Effector memory CD4-positive, alpha-beta T cell (primary cell): ENCODE results near the gene FAM163A.

Experiments
- DNase-seq, 3 donors: peaks; one replicate each; pipeline ENCODE4 v3.0.0-alpha.2; 2020
- H3K27ac ChIP-seq: 2 replicates; pipeline ENCODE4 v1.7.0; 2013; ENCODE audit warnings: mild to moderate bottlenecking, low read length, moderate library complexity; ENCODE audit not compliant: insufficient read depth, poor library complexity, severe bottlenecking
- H3K27me3 ChIP-seq: replicated peaks from 2 replicates; pipeline ENCODE4 v1.7.0; 2013; ENCODE audit warnings: mild to moderate bottlenecking, low read length; ENCODE audit not compliant: insufficient read depth, control insufficient read depth, poor library complexity, severe bottlenecking
- H3K36me3 ChIP-seq: 2 replicates; pipeline ENCODE4 v1.7.0; 2013; ENCODE audit warnings: mild to moderate bottlenecking, low read length, moderate library complexity; ENCODE audit not compliant: control insufficient read depth, insufficient read depth
- H3K4me1 ChIP-seq: 2 replicates; pipeline ENCODE4 v1.7.0; 2013; ENCODE audit warnings: low read length, mild to moderate bottlenecking; ENCODE audit not compliant: control insufficient read depth, insufficient read depth, poor library complexity, severe bottlenecking
- H3K4me3 ChIP-seq: 2 replicates; pipeline ENCODE4 v1.7.0; 2013; ENCODE audit warnings: low read length, low read depth, mild to moderate bottlenecking; ENCODE audit not compliant: insufficient read depth, poor library complexity, severe bottlenecking
- H3K9me3 ChIP-seq: 2 replicates; pipeline ENCODE4 v1.7.0; 2013; ENCODE audit warnings: mild to moderate bottlenecking, low read length, moderate library complexity; ENCODE audit not compliant: control insufficient read depth

FAM163A gene

GRCh38 chr1:179748772-179749171, 5.7 kb downstream of the FAM163A start:
- peaks cover 7% of the 10 kb centered on the region for H3K27me3 ChIP-seq
- H3K4me1 ChIP-seq, result no peaks in the 10 kb centered on the region
- no peak overlapping the region for H3K27ac ChIP-seq
- H3K36me3 ChIP-seq, result no peaks in the 10 kb centered on the region
- H3K9me3 ChIP-seq, result no peaks in the 10 kb centered on the region
- no peak for DNase-seq
- H3K4me3 ChIP-seq, result no peak overlapping the region

- H3K27ac ChIP-seq, result no peak overlapping the region
- DNase-seq, result no peak
- no peaks in the 10 kb centered on the region for H3K4me1 ChIP-seq
- H3K9me3 ChIP-seq, result no peaks in the 10 kb centered on the region
- peaks cover 6% of the 10 kb centered on the region for H3K27me3 ChIP-seq
- no peaks in the 10 kb centered on the region for H3K36me3 ChIP-seq
- H3K4me3 ChIP-seq, result no peak overlapping the region
These were observed 7.5 kb downstream of the FAM163A start for GRCh38 chr1:179750630-179751029.

- H3K9me3 ChIP-seq, result no peaks in the 10 kb centered on the region
These were observed 10.0 kb downstream of the FAM163A start for GRCh38 chr1:179753061-179753460.

GRCh38 chr1:179754041-179754624, 11.0 kb downstream of the FAM163A start:
- Histone ChIP-seq H3K27ac (no peak overlapping the region), H3K9me3 (no peaks in the 10 kb centered on the region), H3K27me3 (no peaks in the 10 kb centered on the region), H3K4me3 (no peak overlapping the region), H3K4me1 (no peaks in the 10 kb centered on the region), H3K36me3 (no peaks in the 10 kb centered on the region)
- no peak for DNase-seq

More at GRCh38 chr1:179753061-179753460, 10.0 kb downstream of the FAM163A start:
- Histone ChIP-seq H3K36me3 (no peaks in the 10 kb centered on the region), H3K27me3 (no peaks in the 10 kb centered on the region), H3K27ac (no peak overlapping the region), H3K4me1 (no peaks in the 10 kb centered on the region), H3K4me3 (no peak overlapping the region)
- DNase-seq, result no peak

- Histone ChIP-seq H3K27ac (no peak overlapping the region), H3K27me3 (no peaks in the 10 kb centered on the region), H3K4me1 (no peaks in the 10 kb centered on the region), H3K36me3 (no peaks in the 10 kb centered on the region), H3K9me3 (no peaks in the 10 kb centered on the region), H3K4me3 (no peak overlapping the region)
- no peak for DNase-seq
These were observed 14.8 kb downstream of the FAM163A start for GRCh38 chr1:179757933-179758332.

GRCh38 chr1:179760521-179760920, 17.4 kb downstream of the FAM163A start:
- H3K9me3 ChIP-seq, result no peaks in the 10 kb centered on the region
- H3K36me3 ChIP-seq, result no peaks in the 10 kb centered on the region
- H3K27me3 ChIP-seq, result no peaks in the 10 kb centered on the region
- no peak for DNase-seq
- no peak overlapping the region for H3K27ac ChIP-seq
- no peak overlapping the region for H3K4me3 ChIP-seq
- H3K4me1 ChIP-seq, result no peaks in the 10 kb centered on the region

GRCh38 chr1:179761296-179761695, 18.2 kb downstream of the FAM163A start:
- Histone ChIP-seq H3K27me3 (no peaks in the 10 kb centered on the region), H3K27ac (no peak overlapping the region), H3K4me1 (no peaks in the 10 kb centered on the region), H3K4me3 (no peak overlapping the region), H3K36me3 (no peaks in the 10 kb centered on the region), H3K9me3 (no peaks in the 10 kb centered on the region)
- DNase-seq, result no peak

GRCh38 chr1:179761846-179762640, 19.0 kb downstream of the FAM163A start:
- H3K4me1 ChIP-seq, result no peaks in the 10 kb centered on the region
- no peak for DNase-seq
- no peak overlapping the region for H3K27ac ChIP-seq
- H3K27me3 ChIP-seq, result no peaks in the 10 kb centered on the region
- H3K36me3 ChIP-seq, result no peaks in the 10 kb centered on the region
- H3K4me3 ChIP-seq, result no peak overlapping the region
- no peaks in the 10 kb centered on the region for H3K9me3 ChIP-seq

GRCh38 chr1:179767177-179767581, 24.1 kb downstream of the FAM163A start:
- Histone ChIP-seq H3K4me1 (no peaks in the 10 kb centered on the region), H3K27ac (no peak overlapping the region), H3K4me3 (no peak overlapping the region), H3K9me3 (no peaks in the 10 kb centered on the region), H3K36me3 (no peaks in the 10 kb centered on the region), H3K27me3 (no peaks in the 10 kb centered on the region)
- no peak for DNase-seq

- Histone ChIP-seq H3K36me3 (no peaks in the 10 kb centered on the region), H3K4me3 (no peak overlapping the region), H3K4me1 (no peaks in the 10 kb centered on the region), H3K27ac (no peak overlapping the region), H3K9me3 (no peaks in the 10 kb centered on the region), H3K27me3 (no peaks in the 10 kb centered on the region)
- no peak for DNase-seq
These were observed 24.9 kb downstream of the FAM163A start for GRCh38 chr1:179767996-179768395.
